Brain microvascular endothelial cell (primary cell): Measurements from ENCODE around the gene TPRX2.
A peak's percentile ranks its signal among the peaks of the same experiment; 100 is the strongest.
"Not testable (repeated sequence)": the region's sequence is repeated elsewhere in the genome, so short reads cannot be mapped to it uniquely, and the experiment has no call there.

ENCODE experiments used
- DNase-seq: peaks from one replicate; pipeline ENCODE4 v3.0.0-alpha.2; 2020
- H3K27ac ChIP-seq: fragments of 250-450 bp; sonication (Bioruptor Pico); 2 replicates; pipeline ENCODE4 v1.5.1; 2020; ENCODE audit warnings: mild to moderate bottlenecking, moderate library complexity
- H3K27me3 ChIP-seq: fragments of 250-450 bp; sonication (Bioruptor Pico); replicated peaks from 2 replicates; pipeline ENCODE4 v1.5.1; 2020; ENCODE audit warnings: mild to moderate bottlenecking
- H3K36me3 ChIP-seq: fragments of 250-450 bp; sonication (Bioruptor Pico); replicated peaks from 2 replicates; pipeline ENCODE4 v1.5.1; 2020; ENCODE audit warnings: mild to moderate bottlenecking
- H3K4me3 ChIP-seq: 2 replicates; pipeline ENCODE4 v1.5.1; 2011; ENCODE audit warnings: low read depth, mild to moderate bottlenecking, control low read depth, low read length, moderate library complexity
- in situ Hi-C: cut with HindIII; loops from 2 replicates; pipeline ENCODE4 v1.10.0; 2017; ENCODE audit warnings: low sequenced_read_pairs, low pct_ligation_motif_present
- TF ChIP-seq, protein P1 (sequence below): IDR thresholded peaks from 2 replicates; pipeline ENCODE4 v1.5.1; 2011; ENCODE audit warnings: low read depth, mild to moderate bottlenecking, moderate library complexity, low read length, control low read depth, inconsistent platforms; ENCODE audit errors: missing control alignments

TPRX2 gene

DNA sequence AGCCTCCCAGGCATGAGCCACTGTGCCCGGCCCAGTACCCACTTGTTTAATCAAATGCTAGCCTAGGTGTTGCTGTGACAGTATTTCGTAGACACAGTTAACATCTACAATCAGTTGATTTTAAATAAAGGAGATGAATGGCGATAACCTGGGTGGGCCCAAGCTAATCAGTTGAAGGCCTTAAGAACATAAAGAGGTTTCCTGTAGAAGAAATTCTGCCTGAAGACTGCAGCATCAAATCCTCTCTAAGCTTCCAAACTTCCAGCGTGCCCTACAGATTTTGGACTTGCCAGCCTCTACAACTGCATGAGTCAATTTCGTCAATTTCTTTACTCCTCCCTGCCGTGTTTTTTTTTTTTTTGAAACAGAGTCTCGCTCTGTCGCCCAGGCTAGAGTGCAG lies 40.3 kb downstream of the TPRX2 start:
- TF ChIP-seq, protein P1, sequence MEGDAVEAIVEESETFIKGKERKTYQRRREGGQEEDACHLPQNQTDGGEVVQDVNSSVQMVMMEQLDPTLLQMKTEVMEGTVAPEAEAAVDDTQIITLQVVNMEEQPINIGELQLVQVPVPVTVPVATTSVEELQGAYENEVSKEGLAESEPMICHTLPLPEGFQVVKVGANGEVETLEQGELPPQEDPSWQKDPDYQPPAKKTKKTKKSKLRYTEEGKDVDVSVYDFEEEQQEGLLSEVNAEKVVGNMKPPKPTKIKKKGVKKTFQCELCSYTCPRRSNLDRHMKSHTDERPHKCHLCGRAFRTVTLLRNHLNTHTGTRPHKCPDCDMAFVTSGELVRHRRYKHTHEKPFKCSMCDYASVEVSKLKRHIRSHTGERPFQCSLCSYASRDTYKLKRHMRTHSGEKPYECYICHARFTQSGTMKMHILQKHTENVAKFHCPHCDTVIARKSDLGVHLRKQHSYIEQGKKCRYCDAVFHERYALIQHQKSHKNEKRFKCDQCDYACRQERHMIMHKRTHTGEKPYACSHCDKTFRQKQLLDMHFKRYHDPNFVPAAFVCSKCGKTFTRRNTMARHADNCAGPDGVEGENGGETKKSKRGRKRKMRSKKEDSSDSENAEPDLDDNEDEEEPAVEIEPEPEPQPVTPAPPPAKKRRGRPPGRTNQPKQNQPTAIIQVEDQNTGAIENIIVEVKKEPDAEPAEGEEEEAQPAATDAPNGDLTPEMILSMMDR = no peak
- no peaks in the 10 kb centered on the region for H3K27me3 ChIP-seq
- H3K27ac ChIP-seq = no peak overlapping the region
- H3K4me3 ChIP-seq = no peak overlapping the region
- DNase-seq = no peak
- in situ Hi-C loops = no loop called here
- H3K36me3 ChIP-seq = no peaks in the 10 kb centered on the region

DNA sequence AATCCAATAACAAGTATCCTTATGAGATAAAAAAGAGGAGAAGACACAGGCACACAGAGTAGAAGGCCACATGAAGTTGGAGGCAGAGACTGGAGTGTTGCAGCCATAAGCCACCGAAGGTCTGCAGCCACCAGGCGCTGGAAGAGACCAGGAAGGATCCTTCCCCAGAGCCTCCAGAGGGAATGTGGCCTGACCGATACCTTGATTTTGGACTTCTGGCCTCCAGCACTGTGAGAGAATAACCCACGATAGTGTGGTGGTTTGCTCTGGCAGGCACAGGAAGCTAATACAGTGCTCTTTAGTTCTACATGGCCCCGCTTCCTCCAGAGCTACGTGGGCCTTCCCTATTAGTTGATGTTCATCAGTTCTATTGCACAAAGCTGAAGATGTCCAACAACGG lies 42.3 kb downstream of the TPRX2 start:
- in situ Hi-C loops = no loop called here
- H3K36me3 ChIP-seq = no peaks in the 10 kb centered on the region
- H3K27ac ChIP-seq = no peak overlapping the region
- TF ChIP-seq, protein P1 = no peak
- H3K27me3 ChIP-seq = no peaks in the 10 kb centered on the region
- H3K4me3 ChIP-seq = no peak overlapping the region
- DNase-seq = no peak

DNA sequence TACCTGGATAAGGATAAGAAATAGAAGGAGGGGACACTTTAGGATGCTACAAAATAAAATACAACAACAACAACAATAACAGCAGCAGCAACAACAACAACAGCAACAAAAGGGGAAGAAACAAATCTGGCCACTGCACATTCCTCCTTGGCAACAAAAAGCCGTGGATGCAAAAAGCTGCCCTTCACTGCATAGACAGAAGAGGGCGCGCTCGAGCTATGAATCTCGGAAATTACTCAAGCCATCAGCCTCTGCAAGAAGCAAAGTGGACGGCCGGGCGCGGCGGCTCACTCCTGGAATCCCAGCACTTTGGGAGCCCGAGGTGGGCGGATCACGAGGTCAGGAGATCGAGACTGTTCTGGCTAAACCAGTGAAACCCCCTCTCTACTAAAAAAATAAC lies 50.3 kb downstream of the TPRX2 start:
- H3K4me3 ChIP-seq, H3K36me3 ChIP-seq, H3K27ac ChIP-seq, H3K27me3 ChIP-seq, in situ Hi-C loops: not testable (repeated sequence)
- peak; percentile 94 for DNase-seq

DNA sequence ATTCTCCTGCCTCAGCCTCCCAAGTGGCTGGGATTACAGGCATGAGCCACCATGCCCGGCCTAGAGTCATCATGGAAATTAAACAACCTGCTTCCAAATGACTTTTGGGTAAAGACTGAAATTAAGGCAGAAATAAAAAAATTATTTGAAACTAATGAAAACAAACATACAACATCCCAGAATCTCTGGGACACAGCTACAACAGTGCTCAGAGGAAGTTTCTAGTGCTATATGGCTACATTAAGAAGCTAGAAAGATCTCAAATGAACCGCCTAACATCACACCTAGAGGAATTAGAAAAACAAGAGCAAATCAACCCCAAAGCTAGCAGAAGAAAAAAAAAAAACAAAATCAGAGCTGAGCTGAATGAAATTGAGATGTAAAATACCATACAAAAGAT lies 51.2 kb downstream of the TPRX2 start:
- H3K27me3 ChIP-seq, H3K4me3 ChIP-seq, H3K36me3 ChIP-seq, H3K27ac ChIP-seq, DNase-seq, in situ Hi-C loops: not testable (repeated sequence)
